IMR-90 (cell line): ENCODE results near the gene KIF13A. TPM values are rescaled to one million over a fixed set of nuclear protein-coding genes. Genes with fewer than 3 reads are reported as not detected.

ENCODE experiments used
- ATAC-seq: fragments of 200-7000 bp; cut with Tn5 transposase; 2 replicates; pipeline ENCODE4 v1.9.1; 2020; ENCODE audit warnings: low read depth, mild to moderate bottlenecking, moderate library complexity
- BruUV-seq: library from RNA; stranded (reverse); fragments of 400-500 nt; replicated peaks from 2 replicates; lab custom pipeline; 2021; lab: Mats Ljungman, UMichigan
- CTCF ChIA-PET: fragments of 300-600 bp; formaldehyde crosslinking; extraction: SDS; loops from one replicate; lab custom pipeline; 2021; ENCODE audit warnings: antibody characterized with exemption; lab: Yijun Ruan, JAX
- POLR2A ChIA-PET: fragments of 300-600 bp; sonication (Branson Sonifier 250); formaldehyde crosslinking; loops from one replicate; lab custom pipeline; 2022; ENCODE audit warnings: antibody characterized with exemption; ENCODE audit not compliant: unreplicated experiment; lab: Charles Lee
- DNase-seq: peaks from one replicate; pipeline ENCODE4 v3.0.0; 2013
- H2AFZ ChIP-seq: replicated peaks from 2 replicates; pipeline ENCODE3; 2013; ENCODE audit warnings: low read length, mild to moderate bottlenecking; ENCODE audit not compliant: poor library complexity
- H2AK5ac ChIP-seq: 2 replicates; pipeline ENCODE4 v1.6.1; 2013; ENCODE audit warnings: low read depth, low read length, inconsistent platforms
- H2AK9ac ChIP-seq: replicated peaks from 2 replicates; pipeline ENCODE3; 2013; ENCODE audit warnings: mild to moderate bottlenecking, low read depth, low read length, moderate library complexity; ENCODE audit not compliant: poor library complexity
- H2BK120ac ChIP-seq: 2 replicates; pipeline ENCODE4 v1.6.1; 2013; ENCODE audit warnings: low read depth, low read length, inconsistent platforms
- H2BK15ac ChIP-seq: 3 replicates; pipeline ENCODE4 v1.6.1; 2013; ENCODE audit warnings: low read depth, low read length, inconsistent platforms
- H2BK20ac ChIP-seq: 2 replicates; pipeline ENCODE4 v1.6.1; 2013; ENCODE audit warnings: low read depth, mild to moderate bottlenecking, inconsistent platforms, low read length, moderate library complexity
- H2BK5ac ChIP-seq: 2 replicates; pipeline ENCODE4 v1.6.1; 2013; ENCODE audit warnings: mild to moderate bottlenecking, low read depth, low read length, inconsistent platforms; ENCODE audit not compliant: poor library complexity, severe bottlenecking
- H3K14ac ChIP-seq: replicated peaks from 2 replicates; pipeline ENCODE4 v1.6.1; 2013; ENCODE audit warnings: low read depth, low read length, inconsistent platforms
- H3K18ac ChIP-seq: 2 replicates; pipeline ENCODE4 v1.6.1; 2013; ENCODE audit warnings: low read depth, low read length, control low read depth
- H3K23ac ChIP-seq: 2 replicates; pipeline ENCODE4 v1.6.1; 2013; ENCODE audit warnings: low read depth, low read length, inconsistent platforms
- H3K27ac ChIP-seq: 2 replicates; pipeline ENCODE4 v1.5.1; 2013; ENCODE audit warnings: mild to moderate bottlenecking, control low read depth, low read length; ENCODE audit not compliant: insufficient read depth
- H3K27me3 ChIP-seq: 2 replicates; pipeline ENCODE4 v1.6.1; 2013; ENCODE audit warnings: low read length; ENCODE audit not compliant: control insufficient read depth, insufficient read depth
- H3K36me3 ChIP-seq: 2 replicates; pipeline ENCODE4 v1.6.1; 2013; ENCODE audit warnings: low read length, mixed read lengths; ENCODE audit not compliant: control insufficient read depth, insufficient read depth
- H3K4ac ChIP-seq: 2 replicates; pipeline ENCODE4 v1.6.1; 2013; ENCODE audit warnings: low read depth, low read length, inconsistent platforms
- H3K4me1 ChIP-seq: 2 replicates; pipeline ENCODE4 v1.6.1; 2013; ENCODE audit warnings: low read length, mixed read lengths; ENCODE audit not compliant: control insufficient read depth, insufficient read depth
- H3K4me2 ChIP-seq: 2 replicates; pipeline ENCODE4 v1.6.1; 2013; ENCODE audit warnings: low read depth, mild to moderate bottlenecking, control low read depth, low read length, moderate library complexity
- H3K4me3 ChIP-seq: 2 replicates; pipeline ENCODE4 v1.5.1; 2013; ENCODE audit warnings: low read depth, mild to moderate bottlenecking, control low read depth, low read length, moderate library complexity; ENCODE audit not compliant: insufficient read depth
- H3K56ac ChIP-seq: 2 replicates; pipeline ENCODE4 v1.6.1; 2013; ENCODE audit warnings: low read length, inconsistent platforms; ENCODE audit not compliant: insufficient read depth; ENCODE audit errors: extremely low read depth
- H3K79me1 ChIP-seq, 2 experiments: 2 replicates each; pipeline ENCODE4 v1.6.1; 2013; ENCODE audit warnings: low read length in 2 of 2, inconsistent platforms in 1 of 2, low read depth in 1 of 2
- H3K9ac ChIP-seq: 2 replicates; pipeline ENCODE4 v1.6.1; 2013; ENCODE audit warnings: low read depth, low read length, control low read depth
- H3K9me1 ChIP-seq: 2 replicates; pipeline ENCODE4 v1.6.1; 2013; ENCODE audit warnings: low read length, inconsistent platforms; ENCODE audit not compliant: insufficient read depth
- H3K9me3 ChIP-seq: 2 replicates; pipeline ENCODE4 v1.6.1; 2013; ENCODE audit warnings: low read length; ENCODE audit not compliant: control insufficient read depth, insufficient read depth
- H4K20me1 ChIP-seq: 2 replicates; pipeline ENCODE4 v1.6.1; 2013; ENCODE audit warnings: low read length, inconsistent platforms; ENCODE audit not compliant: insufficient read depth
- H4K5ac ChIP-seq: 2 replicates; pipeline ENCODE4 v1.6.1; 2013; ENCODE audit warnings: mild to moderate bottlenecking, low read depth, low read length, control low read depth
- H4K8ac ChIP-seq, 2 experiments: 2 replicates each; pipeline ENCODE4 v1.6.1; 2013; ENCODE audit warnings: low read depth in 2 of 2, low read length in 2 of 2, control low read depth in 1 of 2, inconsistent platforms in 1 of 2
- H4K91ac ChIP-seq: 2 replicates; pipeline ENCODE4 v1.6.1; 2013; ENCODE audit warnings: low read depth, low read length, inconsistent platforms; ENCODE audit not compliant: insufficient read depth
- CHD1 ChIP-seq: IDR thresholded peaks from 2 replicates; pipeline ENCODE4 v1.6.1; 2012; ENCODE audit warnings: low read depth, low read length, improper control_type of control experiment
- FOS ChIP-seq: fragments of 150-350 bp; IDR thresholded peaks from 2 replicates; pipeline ENCODE4 v1.6.1; 2016; ENCODE audit warnings: low read depth, low read length
- MAFK ChIP-seq: IDR thresholded peaks from 2 replicates; pipeline ENCODE4 v1.6.1; 2012; ENCODE audit warnings: low read depth, low read length, improper control_type of control experiment
- MXI1 ChIP-seq: IDR thresholded peaks from 2 replicates; pipeline ENCODE4 v1.6.1; 2012; ENCODE audit warnings: low read depth, mild to moderate bottlenecking, low read length, moderate library complexity, borderline replicate concordance
- POLR2A ChIP-seq: IDR thresholded peaks from 2 replicates; pipeline ENCODE4 v1.6.1; 2012; ENCODE audit warnings: mild to moderate bottlenecking, low read depth, low read length
- RAD21 ChIP-seq: IDR thresholded peaks from 2 replicates; pipeline ENCODE4 v1.6.1; 2012; ENCODE audit warnings: low read length, improper control_type of control experiment
- RCOR1 ChIP-seq: IDR thresholded peaks from 2 replicates; pipeline ENCODE4 v1.6.1; 2012; ENCODE audit warnings: mild to moderate bottlenecking, low read length, improper control_type of control experiment; ENCODE audit not compliant: insufficient replicate concordance
- SMC3 ChIP-seq: fragments of 150-350 bp; IDR thresholded peaks from 2 replicates; pipeline ENCODE4 v1.6.1; 2016; ENCODE audit warnings: low read depth, mild to moderate bottlenecking, antibody characterized with exemption, low read length, moderate library complexity
- WGBS, 2 experiments: methylation state at CpG; one replicate each; pipeline versions ENCODE4 v1.1.5 to v1.1.7; 2013; ENCODE audit warnings: missing lambda C conversion rate in 2 of 2; ENCODE audit not compliant: insufficient read length in 1 of 2; ENCODE audit errors: extremely low coverage in 2 of 2; 5-methylcytosine and 5-hydroxymethylcytosine counted together
- dilution Hi-C: fragments of 300-500 bp; cut with HindIII; formaldehyde crosslinking; loops from one replicate; pipeline ENCODE4 v1.14.3; 2018; ENCODE audit warnings: low sequenced_read_pairs; ENCODE audit not compliant: unreplicated experiment
- in situ Hi-C: fragments of 300-500 bp; cut with MboI; formaldehyde crosslinking; loops from 3 replicates; pipeline ENCODE4 v1.14.3; 2019; ENCODE audit warnings: low sequenced_read_pairs, inconsistent platforms, mixed read lengths
- intact Hi-C: fragments of 100-400 bp; cut with micrococcal nuclease; formaldehyde crosslinking; loops from 2 replicates; pipeline ENCODE4 v1.10.0; 2022
- polyA plus RNA-seq, 3 experiments: library from polyadenylated mRNA; depleted of rRNA; stranded (reverse); fragments of >200 nt; gene quantifications; 2 replicates each; pipeline ENCODE4 v1.2.3, GENCODE V29; 2012; ENCODE audit warnings: low replicate concordance in 1 of 3
- total RNA-seq: library from RNA; depleted of rRNA; stranded (reverse); fragments of >200 nt; gene quantifications from 2 replicates; pipeline ENCODE4 v1.2.3, GENCODE V29; 2012
- TF ChIP-seq, protein P1 (sequence below): fragments of 150-350 bp; IDR thresholded peaks from 2 replicates; pipeline ENCODE4 v1.6.1; 2017; ENCODE audit warnings: mild to moderate bottlenecking, antibody characterized with exemption, low read length, low read depth
- TF ChIP-seq, protein P2 (sequence below): fragments of 150-350 bp; IDR thresholded peaks from 2 replicates; pipeline ENCODE4 v1.6.1; 2016; ENCODE audit warnings: low read depth, mild to moderate bottlenecking, low read length, moderate library complexity, borderline replicate concordance

Gene KIF13A
- total and polyA plus RNA-seq, 2 of the 4 experiments (the other 2 are of a cell fraction) = 23.3 to 51.8 TPM

DNA sequence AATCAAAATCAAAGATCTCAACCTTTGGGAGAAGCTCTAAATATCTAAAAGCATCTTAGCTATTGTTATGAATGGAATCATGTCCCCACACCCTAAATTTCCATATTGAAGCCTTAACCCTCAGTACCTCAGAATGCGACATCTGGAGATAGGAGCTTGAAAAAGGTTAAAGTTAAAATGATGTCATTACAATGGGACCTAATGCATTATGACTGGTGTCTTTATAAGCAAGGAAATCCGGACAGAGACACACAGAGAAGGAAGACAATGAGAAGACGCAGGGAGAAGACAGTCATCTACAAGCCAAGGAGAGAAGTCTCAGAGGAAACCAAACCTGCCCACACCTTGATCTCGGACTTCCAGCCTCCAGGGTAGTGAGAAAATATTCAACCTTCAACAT lies 46.1 kb downstream of the KIF13A start:
- H4K5ac ChIP-seq = no peak overlapping the region
- in situ Hi-C loops = no loop called here
- no CpG with 5 or more reads among the region's 4 CpGs for WGBS, 2 experiments
- H2AK9ac ChIP-seq = no peak overlapping the region
- intact Hi-C loops = no loop called here
- H3K9me3 ChIP-seq = 0 out of 2 replicates have a peak, but pooled peaks cover 2% of the 10 kb centered on the region
- BruUV-seq = no TSS peak
- H2AK5ac ChIP-seq = no peak overlapping the region
- TF ChIP-seq SMC3 (no peak), RAD21 (no peak), POLR2A (no peak), FOS (no peak), RCOR1 (no peak), MXI1 (no peak), CHD1 (no peak), MAFK (no peak)
- TF ChIP-seq, protein P1, sequence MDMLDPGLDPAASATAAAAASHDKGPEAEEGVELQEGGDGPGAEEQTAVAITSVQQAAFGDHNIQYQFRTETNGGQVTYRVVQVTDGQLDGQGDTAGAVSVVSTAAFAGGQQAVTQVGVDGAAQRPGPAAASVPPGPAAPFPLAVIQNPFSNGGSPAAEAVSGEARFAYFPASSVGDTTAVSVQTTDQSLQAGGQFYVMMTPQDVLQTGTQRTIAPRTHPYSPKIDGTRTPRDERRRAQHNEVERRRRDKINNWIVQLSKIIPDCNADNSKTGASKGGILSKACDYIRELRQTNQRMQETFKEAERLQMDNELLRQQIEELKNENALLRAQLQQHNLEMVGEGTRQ = no peak
- TF ChIP-seq, protein P2, sequence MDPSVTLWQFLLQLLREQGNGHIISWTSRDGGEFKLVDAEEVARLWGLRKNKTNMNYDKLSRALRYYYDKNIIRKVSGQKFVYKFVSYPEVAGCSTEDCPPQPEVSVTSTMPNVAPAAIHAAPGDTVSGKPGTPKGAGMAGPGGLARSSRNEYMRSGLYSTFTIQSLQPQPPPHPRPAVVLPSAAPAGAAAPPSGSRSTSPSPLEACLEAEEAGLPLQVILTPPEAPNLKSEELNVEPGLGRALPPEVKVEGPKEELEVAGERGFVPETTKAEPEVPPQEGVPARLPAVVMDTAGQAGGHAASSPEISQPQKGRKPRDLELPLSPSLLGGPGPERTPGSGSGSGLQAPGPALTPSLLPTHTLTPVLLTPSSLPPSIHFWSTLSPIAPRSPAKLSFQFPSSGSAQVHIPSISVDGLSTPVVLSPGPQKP = no peak
- POLR2A ChIA-PET = interaction anchor here (0.6 kb wide), 1 partner anchor 1623 kb away, joined by 3 read pairs; no protein-coding TSS in a partner anchor
- no peak overlapping the region for H3K56ac ChIP-seq
- no peak overlapping the region for H2BK15ac ChIP-seq
- DNase-seq (no peak), ATAC-seq (no peak)
- H3K4ac ChIP-seq = no peak overlapping the region
- no peaks in the 10 kb centered on the region for H3K36me3 ChIP-seq
- H2BK120ac ChIP-seq = no peak overlapping the region
- H3K14ac ChIP-seq = no peak overlapping the region
- H3K9ac ChIP-seq = no peak overlapping the region
- H3K27me3 ChIP-seq = no peaks in the 10 kb centered on the region
- H3K18ac ChIP-seq = no peak overlapping the region
- H3K4me2 ChIP-seq = no peak overlapping the region
- H2AFZ ChIP-seq = no peak overlapping the region
- H3K23ac ChIP-seq = no peak overlapping the region
- no peak overlapping the region for H4K91ac ChIP-seq
- no peak overlapping the region for H3K27ac ChIP-seq
- no peak overlapping the region for H2BK5ac ChIP-seq
- peaks cover 41 to 75% of the 10 kb centered on the region in 2 experiments for H3K79me1 ChIP-seq
- CTCF ChIA-PET = no interaction called here
- H3K4me3 ChIP-seq = no peak overlapping the region
- H4K20me1 ChIP-seq = no peaks in the 10 kb centered on the region
- H3K4me1 ChIP-seq = peaks cover 6% of the 10 kb centered on the region
- H4K8ac ChIP-seq = no peak overlapping the region
- no peak overlapping the region for H2BK20ac ChIP-seq
- dilution Hi-C loops = no loop called here
- peaks cover 7% of the 10 kb centered on the region; the same call in 1 of the 2 replicates for H3K9me1 ChIP-seq
